ENCODE data around the gene SLAMF8. TPM values are rescaled to one million over a fixed set of nuclear protein-coding genes. Genes with fewer than 3 reads are reported as not detected.

Gene SLAMF8
- total and polyA plus RNA-seq, 2 of the 8 experiments (the other 6 are each of a cell fraction or from before 2014, with no cell fraction given) = not detected

GRCh38 chr1:159778266-159778665, 48.4 kb upstream of the SLAMF8 start:
- Histone ChIP-seq H3K4me2 (ENCODE audit: insufficient read depth in 1 of 2, low read depth in 2 of 2, low read length in 2 of 2) (no peak overlapping the region), H4K5ac (ENCODE audit: insufficient read length, low read depth, low read length) (no peak overlapping the region), H3K27me3 (replicated peaks in 1 of 4; ENCODE audit: control insufficient read depth in 3 of 4, extremely low read depth in 1 of 4, insufficient read depth in 3 of 4, low read length in 3 of 4) (peaks cover 0 to 2% (median 0%) of the 10 kb centered on the region in 4 experiments; a peak in 2 of 7 replicates), H3K4me3 (ENCODE audit: extremely low read depth in 1 of 4, insufficient read depth in 2 of 4, low read depth in 3 of 4, low read length in 4 of 4) (no peak overlapping the region), H3K4ac (replicated peaks; ENCODE audit: insufficient read length, low read depth, low read length) (no peak overlapping the region), H2AFZ (ENCODE audit: low read length) (no peak overlapping the region), H3K79me2 (ENCODE audit: control insufficient read depth in 1 of 2, insufficient read depth in 2 of 2, low read length in 2 of 2) (no peaks in the 10 kb centered on the region), H2BK20ac (ENCODE audit: low read length) (no peak overlapping the region), H3K23ac (ENCODE audit: insufficient read length) (no peak overlapping the region), H3K9me3 (ENCODE audit: insufficient read depth in 2 of 2, low read depth in 1 of 2, low read length in 1 of 2) (no peaks in the 10 kb centered on the region), H3K23me2 (ENCODE audit: low read depth, low read length) (peaks cover 2% of the 10 kb centered on the region; the same call in 1 of the 2 replicates), H3K79me1 (ENCODE audit: low read depth, low read length) (no peaks in the 10 kb centered on the region), H3K36me3 (ENCODE audit: control insufficient read depth in 2 of 4, insufficient read depth in 4 of 4, low read length in 3 of 4) (no peaks in the 10 kb centered on the region; a peak in 1 of 8 replicates), H3K27ac (ENCODE audit: low read depth, low read length) (no peak overlapping the region), H3K14ac (ENCODE audit: insufficient read length) (no peak overlapping the region), H3K4me1 (replicated peaks in 1 of 4; ENCODE audit: control insufficient read depth in 3 of 4, insufficient read depth in 4 of 4, low read length in 3 of 4) (peaks cover 0 to 5% (median 2%) of the 10 kb centered on the region in 4 experiments; a peak in 2 of 7 replicates), H4K8ac (ENCODE audit: extremely low read depth, insufficient read depth, low read length) (no peak overlapping the region), H2BK120ac (replicated peaks; ENCODE audit: low read depth, low read length) (no peak overlapping the region), H4K20me1 (replicated peaks in 1 of 2; ENCODE audit: control insufficient read depth in 1 of 2, insufficient read depth in 2 of 2, low read length in 2 of 2) (peaks cover 0 to 3% of the 10 kb centered on the region in 2 experiments), H2AK5ac (ENCODE audit: low read depth, low read length) (no peak overlapping the region), H2BK5ac (ENCODE audit: low read depth, low read length) (no peak overlapping the region), H2BK12ac (ENCODE audit: low read depth, low read length) (no peak overlapping the region), H3K9ac (replicated peaks in 1 of 4; ENCODE audit: extremely low read depth in 1 of 4, low read depth in 3 of 4, low read length in 3 of 4) (no peak overlapping the region), H2BK15ac (ENCODE audit: low read length) (no peak overlapping the region), H3K18ac (ENCODE audit: extremely low read depth, low read length) (no peak overlapping the region), H4K91ac (replicated peaks; ENCODE audit: insufficient read length, low read length) (no peak overlapping the region), H3K56ac (replicated peaks; ENCODE audit: insufficient read length, low read depth, low read length) (no peak overlapping the region)
- ChIA-PET POLR2A (ENCODE audit: partially characterized antibody) (no interaction called here), CTCF (ENCODE audit: partially characterized antibody) (interaction anchor here (0.6 to 3.2 kb wide), 10 partner anchors 8 to 560 kb away, joined by 3 to 16 read pairs (median 4); partner anchors contain the start of gene CFAP45)
- 96% methylated on average over 4 of the region's 4 CpGs; no CpG with 5 or more reads in 1 of the 2 experiments for WGBS, 2 experiments (ENCODE audit: extremely low coverage in 1 of 2, insufficient coverage in 1 of 2, insufficient read length in 1 of 2, insufficient replicate concordance in 2 of 2, low coverage in 1 of 2, low lambda C conversion rate in 2 of 2, missing lambda C conversion rate in 1 of 2)
- DNase-seq (ENCODE audit: low read depth in 1 of 2, low spot score in 2 of 2) (no peak), FAIRE-seq (no peak)
- TF ChIP-seq JUND (IDR thresholded peaks at IDR 0.05; ENCODE audit: low read length) = no peak
